Panc1 (cell line): ENCODE data around the gene ANO8. TPM values are rescaled to one million over a fixed set of nuclear protein-coding genes. Genes with fewer than 3 reads are reported as not detected.

Experiments
- ATAC-seq: fragments of 200-7000 bp; cut with Tn5 transposase; 2 replicates; pipeline ENCODE4 v1.9.1; 2020; ENCODE audit warnings: mild to moderate bottlenecking, moderate library complexity
- BruUV-seq: library from RNA; stranded (reverse); fragments of 400-500 nt; replicated peaks from 2 replicates; lab custom pipeline; 2021; lab: Mats Ljungman, UMichigan
- CTCF ChIA-PET: fragments of 300-600 bp; sonication (Branson Sonifier 250); formaldehyde crosslinking; loops from one replicate; lab custom pipeline; 2022; ENCODE audit warnings: antibody characterized with exemption; lab: Charles Lee
- POLR2A ChIA-PET: fragments of 300-600 bp; sonication (Branson Sonifier 250); formaldehyde crosslinking; loops from one replicate; lab custom pipeline; 2022; ENCODE audit warnings: antibody characterized with exemption; lab: Charles Lee
- DNase-seq: peaks from one replicate; pipeline ENCODE4 v3.0.0-alpha.2; 2010; ENCODE audit warnings: low read depth, low spot score
- H3K27ac ChIP-seq: 2 replicates; pipeline ENCODE4 v1.5.1; 2011; ENCODE audit warnings: mild to moderate bottlenecking, low read length, inconsistent platforms
- H3K27me3 ChIP-seq: fragments of 200-500 bp; sonication (Bioruptor generic); 2 replicates; pipeline ENCODE4 v1.6.0; 2014; ENCODE audit warnings: low read length, inconsistent platforms; ENCODE audit not compliant: control insufficient read depth, insufficient read depth
- H3K36me3 ChIP-seq: fragments of 200-500 bp; sonication (Bioruptor generic); 2 replicates; pipeline ENCODE4 v1.5.1; 2014; ENCODE audit warnings: inconsistent platforms, mild to moderate bottlenecking, low read length, moderate library complexity; ENCODE audit not compliant: control insufficient read depth, insufficient read depth
- H3K4me1 ChIP-seq: 2 replicates; pipeline ENCODE4 v1.5.1; 2011; ENCODE audit warnings: inconsistent platforms, mild to moderate bottlenecking, low read length, moderate library complexity; ENCODE audit not compliant: control insufficient read depth, insufficient read depth
- H3K4me3 ChIP-seq, 2 experiments: 2 replicates each; pipeline ENCODE4 v1.5.1; 2011 to 2012; ENCODE audit warnings: low read depth in 2 of 2, low read length in 2 of 2, mild to moderate bottlenecking in 2 of 2, inconsistent platforms in 1 of 2, moderate library complexity in 1 of 2
- H3K9me3 ChIP-seq: fragments of 200-500 bp; sonication (Bioruptor generic); 2 replicates; pipeline ENCODE4 v1.5.1; 2014; ENCODE audit warnings: low read depth, mild to moderate bottlenecking, inconsistent platforms, low read length, moderate library complexity; ENCODE audit not compliant: control insufficient read depth, insufficient read depth
- POLR2AphosphoS5 ChIP-seq: IDR thresholded peaks from 2 replicates; pipeline ENCODE4 v1.6.1; 2012; ENCODE audit warnings: mild to moderate bottlenecking, low read depth, low read length, moderate library complexity
- REST ChIP-seq, 2 experiments: IDR thresholded peaks; 2 replicates each; pipeline ENCODE4 v1.6.1; 2011 to 2012; ENCODE audit warnings: low read depth in 2 of 2, control low read depth in 1 of 2, low read length in 1 of 2, mild to moderate bottlenecking in 1 of 2, moderate library complexity in 1 of 2; ENCODE audit not compliant: insufficient read depth in 1 of 2
- SIN3A ChIP-seq: IDR thresholded peaks from 2 replicates; pipeline ENCODE4 v1.6.1; 2012; ENCODE audit warnings: low read depth, mild to moderate bottlenecking, low read length, moderate library complexity, borderline replicate concordance; ENCODE audit not compliant: insufficient read depth
- TCF7L2 ChIP-seq: IDR thresholded peaks from 2 replicates; pipeline ENCODE4 v1.6.1; 2011; ENCODE audit warnings: mild to moderate bottlenecking, low read depth, low read length, inconsistent platforms
- in situ Hi-C: cut with HindIII; loops from 2 replicates; pipeline ENCODE4 v1.10.0; 2016; ENCODE audit warnings: low sequenced_read_pairs, low pct_unique_long_range_greater_than_20kb
- intact Hi-C: fragments of 100-400 bp; cut with micrococcal nuclease; formaldehyde crosslinking; loops from one replicate; pipeline ENCODE4 v1.10.0; 2022; ENCODE audit not compliant: unreplicated experiment
- total RNA-seq: library from RNA; stranded (reverse); gene quantifications from one replicate; pipeline ENCODE4 v1.2.1, GENCODE V29; 2021; ENCODE audit not compliant: unreplicated experiment
- TF ChIP-seq, protein P1 (sequence below): fragments of 450-650 bp; IDR thresholded peaks from 2 replicates; pipeline ENCODE4 v1.5.1; 2017; ENCODE audit warnings: mild to moderate bottlenecking

ANO8 gene
- total RNA-seq, 1 experiment from 2014 or later: 13.5 TPM

GRCh38 chr19:17359905-17360800 is 25.5 kb upstream of the ANO8 start:
- H3K4me3 ChIP-seq: no peak overlapping the region
- ChIA-PET POLR2A (interaction anchor here (0.6 kb wide), 1 partner anchor 17 kb away, joined by 4 read pairs; no protein-coding TSS in a partner anchor), CTCF (no interaction called here)
- no TSS peak for BruUV-seq
- no peak; the same call in 1 of the 2 replicates for ATAC-seq
- H3K9me3 ChIP-seq: no peaks in the 10 kb centered on the region
- H3K36me3 ChIP-seq: no peaks in the 10 kb centered on the region
- no peak for DNase-seq
- TF ChIP-seq SIN3A: no peak
- TF ChIP-seq REST (IDR thresholded peaks at IDR 0.05; ENCODE audit: insufficient read depth in 1 of 2, low read depth in 2 of 2, low read length in 1 of 2): no peak
- no peak for TF ChIP-seq TCF7L2
- no peak for TF ChIP-seq POLR2AphosphoS5
- TF ChIP-seq, protein P1, sequence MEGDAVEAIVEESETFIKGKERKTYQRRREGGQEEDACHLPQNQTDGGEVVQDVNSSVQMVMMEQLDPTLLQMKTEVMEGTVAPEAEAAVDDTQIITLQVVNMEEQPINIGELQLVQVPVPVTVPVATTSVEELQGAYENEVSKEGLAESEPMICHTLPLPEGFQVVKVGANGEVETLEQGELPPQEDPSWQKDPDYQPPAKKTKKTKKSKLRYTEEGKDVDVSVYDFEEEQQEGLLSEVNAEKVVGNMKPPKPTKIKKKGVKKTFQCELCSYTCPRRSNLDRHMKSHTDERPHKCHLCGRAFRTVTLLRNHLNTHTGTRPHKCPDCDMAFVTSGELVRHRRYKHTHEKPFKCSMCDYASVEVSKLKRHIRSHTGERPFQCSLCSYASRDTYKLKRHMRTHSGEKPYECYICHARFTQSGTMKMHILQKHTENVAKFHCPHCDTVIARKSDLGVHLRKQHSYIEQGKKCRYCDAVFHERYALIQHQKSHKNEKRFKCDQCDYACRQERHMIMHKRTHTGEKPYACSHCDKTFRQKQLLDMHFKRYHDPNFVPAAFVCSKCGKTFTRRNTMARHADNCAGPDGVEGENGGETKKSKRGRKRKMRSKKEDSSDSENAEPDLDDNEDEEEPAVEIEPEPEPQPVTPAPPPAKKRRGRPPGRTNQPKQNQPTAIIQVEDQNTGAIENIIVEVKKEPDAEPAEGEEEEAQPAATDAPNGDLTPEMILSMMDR: no peak
- intact Hi-C loops: no loop called here
- H3K4me1 ChIP-seq: no peaks in the 10 kb centered on the region
- no peak overlapping the region for H3K27ac ChIP-seq
- no peaks in the 10 kb centered on the region for H3K27me3 ChIP-seq
- in situ Hi-C loops: no loop called here

DNA sequence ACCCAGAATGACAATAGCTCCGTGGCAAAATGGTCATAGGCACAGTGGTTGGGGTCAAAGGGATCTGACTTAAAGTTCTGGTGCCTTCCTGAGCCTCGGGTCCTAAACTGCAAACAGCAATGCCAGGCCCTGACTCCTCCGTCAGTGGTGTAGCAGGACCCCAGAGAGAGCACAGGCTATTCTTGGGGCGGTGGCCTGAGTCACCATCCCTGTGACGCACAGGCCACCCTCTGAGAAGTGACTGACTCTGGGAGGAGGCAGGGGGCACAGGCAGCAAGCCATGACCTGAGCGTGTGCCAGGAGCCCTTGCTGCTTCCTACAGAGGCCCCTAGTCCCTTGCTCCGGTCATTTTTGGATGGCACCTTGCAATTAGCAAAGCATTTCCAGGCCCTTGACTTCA is 23.7 kb upstream of the ANO8 start:
- TF ChIP-seq TCF7L2 (no peak), POLR2AphosphoS5 (no peak), REST (IDR thresholded peaks at IDR 0.05; ENCODE audit: insufficient read depth in 1 of 2, low read depth in 2 of 2, low read length in 1 of 2) (no peak)
- TF ChIP-seq, protein P1: no peak
- Histone ChIP-seq H3K4me1 (no peaks in the 10 kb centered on the region), H3K27me3 (no peaks in the 10 kb centered on the region), H3K4me3 (no peak overlapping the region), H3K27ac (no peak overlapping the region), H3K9me3 (no peaks in the 10 kb centered on the region), H3K36me3 (no peaks in the 10 kb centered on the region)
- ATAC-seq (no peak), DNase-seq (no peak)
- CTCF ChIA-PET: no interaction called here
- in situ Hi-C loops: no loop called here
- intact Hi-C loops: no loop called here
- no TSS peak for BruUV-seq
- POLR2A ChIA-PET: no interaction called here
